Measurements from ENCODE around the gene GSKIP.
A peak's percentile ranks its signal among the peaks of the same experiment; 100 is the strongest.

Gene GSKIP

GRCh38 chr14:96383445-96383844 is 20.1 kb downstream of the GSKIP start:
- peak; percentile 9 for DNase-seq

GRCh38 chr14:96384053-96384452 is 20.7 kb downstream of the GSKIP start:
- no peak for DNase-seq

- no peak for DNase-seq
Measured at GRCh38 chr14:96384740-96385139, 21.4 kb downstream of the GSKIP start.

GRCh38 chr14:96385385-96385784 is 22.1 kb downstream of the GSKIP start:
- DNase-seq = no peak

GRCh38 chr14:96390965-96391292 is 27.6 kb downstream of the GSKIP start:
- no peak for DNase-seq

GRCh38 chr14:96391293-96392118 is 28.2 kb downstream of the GSKIP start:
- DNase-seq = peak; percentile 94

- no peak for DNase-seq
Measured at GRCh38 chr14:96393071-96393691, 29.9 kb downstream of the GSKIP start.

- DNase-seq = no peak
Measured at GRCh38 chr14:96394047-96394815, 30.9 kb downstream of the GSKIP start.

- DNase-seq = no peak
Measured at GRCh38 chr14:96398432-96398831, 35.1 kb downstream of the GSKIP start.

GRCh38 chr14:96398921-96399320 is 35.6 kb downstream of the GSKIP start:
- DNase-seq = no peak

GRCh38 chr14:96399405-96399804 is 36.1 kb downstream of the GSKIP start:
- DNase-seq = no peak

GRCh38 chr14:96400495-96400894 is 37.2 kb downstream of the GSKIP start:
- DNase-seq = no peak

GRCh38 chr14:96403409-96403808 is 40.1 kb downstream of the GSKIP start:
- DNase-seq = no peak

- no peak for DNase-seq
Measured at GRCh38 chr14:96405677-96406076, 42.4 kb downstream of the GSKIP start.

GRCh38 chr14:96407935-96408570 is 44.7 kb downstream of the GSKIP start:
- DNase-seq = no peak

GRCh38 chr14:96408608-96409007 is 45.3 kb downstream of the GSKIP start:
- DNase-seq = no peak

GRCh38 chr14:96409701-96410100 is 46.4 kb downstream of the GSKIP start:
- no peak for DNase-seq

- DNase-seq = no peak
Measured at GRCh38 chr14:96410119-96410518, 46.8 kb downstream of the GSKIP start.

- DNase-seq = no peak
Measured at GRCh38 chr14:96413526-96413925, 50.2 kb downstream of the GSKIP start.

- DNase-seq = no peak
Measured at GRCh38 chr14:96415559-96415958, 52.2 kb downstream of the GSKIP start.

GRCh38 chr14:96416292-96416691 is 53.0 kb downstream of the GSKIP start:
- no peak for DNase-seq

- DNase-seq = no peak
Measured at GRCh38 chr14:96417254-96417653, 53.9 kb downstream of the GSKIP start.

GRCh38 chr14:96418075-96418474 is 54.7 kb downstream of the GSKIP start:
- no peak for DNase-seq

All from fibroblast of skin of right biceps (primary cell).